Measurements from ENCODE around the gene DOCK10.

Gene DOCK10

DNA sequence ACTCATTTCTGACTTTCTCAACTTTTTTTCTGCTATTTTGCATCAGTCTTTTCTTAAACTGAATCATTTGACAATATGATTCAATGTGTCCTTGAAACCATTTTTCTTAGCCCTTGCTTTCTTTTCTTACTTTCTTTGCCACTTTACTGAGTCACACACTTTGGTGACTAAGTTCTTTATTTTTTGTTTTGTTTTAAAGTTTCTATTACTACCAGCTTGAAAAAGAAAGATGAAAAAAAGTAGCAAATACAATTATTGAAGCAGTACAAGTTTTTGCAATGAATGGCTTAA, 116.5 kb downstream of the DOCK10 start:
- Histone ChIP-seq H3K4me3 (ENCODE audit: low read depth, low read length) (no peak overlapping the region), H3K36me3 (ENCODE audit: control insufficient read depth in 2 of 2, insufficient read depth in 1 of 2, low read length in 2 of 2) (no peaks in the 10 kb centered on the region), H3K9me3 (ENCODE audit: control insufficient read depth, insufficient read depth, low read depth, low read length) (no peaks in the 10 kb centered on the region), H3K4me1 (ENCODE audit: control insufficient read depth, insufficient read depth, low read length) (no peaks in the 10 kb centered on the region), H3K27ac (ENCODE audit: extremely low read depth, low read depth, low read length) (no peak overlapping the region)
- no peak for TF ChIP-seq ZNF10 (tag by site-specific recombination; IDR thresholded peaks at IDR 0.05)
- TF ChIP-seq TSHZ1 (tag by site-specific recombination; IDR thresholded peaks at IDR 0.05; ENCODE audit: borderline replicate concordance) = no peak
- TF ChIP-seq ZBTB20 (tag by site-specific recombination; IDR thresholded peaks at IDR 0.05) = no peak
- no peak for TF ChIP-seq ZNF350 (tag by site-specific recombination; IDR thresholded peaks at IDR 0.05)
- TF ChIP-seq ZBTB10 (tag by site-specific recombination; IDR thresholded peaks at IDR 0.05) = no peak
- TF ChIP-seq ZNF16 (tag by site-specific recombination; IDR thresholded peaks at IDR 0.05; ENCODE audit: low read depth) = no peak
- no peak for TF ChIP-seq ZNF600 (tag by site-specific recombination; IDR thresholded peaks at IDR 0.05)
- TF ChIP-seq ZBTB11 (tag by site-specific recombination; conservative IDR thresholded peaks at IDR 0.05; ENCODE audit: low read depth) = no peak
- TF ChIP-seq ZNF394 (tag by site-specific recombination; IDR thresholded peaks at IDR 0.05; ENCODE audit: borderline replicate concordance) = no peak
- no peak for TF ChIP-seq ZNF645 (tag by site-specific recombination; IDR thresholded peaks at IDR 0.05)
- TF ChIP-seq ZNF202 (tag by site-specific recombination; IDR thresholded peaks at IDR 0.05; ENCODE audit: borderline replicate concordance) = no peak
- TF ChIP-seq ZNF18 (tag by site-specific recombination; IDR thresholded peaks at IDR 0.05) = no peak
- TF ChIP-seq ZNF560 (tag by site-specific recombination; IDR thresholded peaks at IDR 0.05; ENCODE audit: borderline replicate concordance) = no peak
- TF ChIP-seq ZNF701 (tag by site-specific recombination; IDR thresholded peaks at IDR 0.05) = no peak
- no peak for TF ChIP-seq ZNF311 (tag by site-specific recombination; IDR thresholded peaks at IDR 0.05; ENCODE audit: borderline replicate concordance)
- TF ChIP-seq PRDM6 (tag by site-specific recombination; IDR thresholded peaks at IDR 0.05) = no peak
- no peak for TF ChIP-seq ZNF747 (tag by site-specific recombination; IDR thresholded peaks at IDR 0.05)
- TF ChIP-seq SP7 (tag by site-specific recombination; IDR thresholded peaks at IDR 0.05) = no peak
- POLR2A ChIA-PET = no interaction called here
- CTCF ChIA-PET = no interaction called here
